H1 (cell line): Measurements from ENCODE around the gene PMM2. TPM values are rescaled to one million over a fixed set of nuclear protein-coding genes. Genes with fewer than 3 reads are reported as not detected.
A peak's percentile ranks its signal among the peaks of the same experiment; 100 is the strongest.

Experiments
- CTCF ChIA-PET: fragments of 300-600 bp; sonication (Branson Sonifier 250); formaldehyde crosslinking; loops from one replicate; lab custom pipeline; 2021; ENCODE audit not compliant: partially characterized antibody; lab: Charles Lee
- POLR2A ChIA-PET: fragments of 300-600 bp; sonication (Branson Sonifier 250); formaldehyde crosslinking; loops from one replicate; lab custom pipeline; 2021; ENCODE audit warnings: inconsistent platforms; ENCODE audit not compliant: partially characterized antibody; lab: Charles Lee
- DNase-seq, 2 experiments: peaks; one replicate each; pipeline versions ENCODE4 v3.0.0 to v3.0.0-alpha.2; 2010 to 2022; ENCODE audit warnings: low spot score in 2 of 2, low read depth in 1 of 2, mixed read lengths in 1 of 2
- FAIRE-seq: peaks from 2 replicates; lab custom pipeline; 2011; peaks lifted over from hg19 to GRCh38; lab: Jason Lieb, UNC
- H2AFZ ChIP-seq: 2 replicates; pipeline ENCODE4 v1.8.1; 2012; ENCODE audit warnings: low read length, inconsistent platforms
- H2AK5ac ChIP-seq: 2 replicates; pipeline ENCODE4 v1.6.1; 2013; ENCODE audit warnings: low read depth, low read length
- H2BK120ac ChIP-seq: replicated peaks from 2 replicates; pipeline ENCODE3; 2013; ENCODE audit warnings: low read depth, low read length, inconsistent platforms
- H2BK12ac ChIP-seq: 2 replicates; pipeline ENCODE4 v1.6.1; 2013; ENCODE audit warnings: low read depth, low read length
- H2BK15ac ChIP-seq: 2 replicates; pipeline ENCODE4 v1.6.1; 2013; ENCODE audit warnings: low read length
- H2BK20ac ChIP-seq: 2 replicates; pipeline ENCODE4 v1.6.1; 2013; ENCODE audit warnings: low read length
- H2BK5ac ChIP-seq: 2 replicates; pipeline ENCODE4 v1.6.1; 2013; ENCODE audit warnings: low read depth, low read length
- H3K14ac ChIP-seq: 2 replicates; pipeline ENCODE4 v1.6.1; 2013; ENCODE audit warnings: inconsistent platforms; ENCODE audit not compliant: insufficient read length
- H3K18ac ChIP-seq: 2 replicates; pipeline ENCODE4 v1.6.1; 2013; ENCODE audit warnings: low read length; ENCODE audit errors: extremely low read depth
- H3K23ac ChIP-seq: 2 replicates; pipeline ENCODE4 v1.6.1; 2013; ENCODE audit warnings: inconsistent platforms; ENCODE audit not compliant: insufficient read length
- H3K23me2 ChIP-seq: 2 replicates; pipeline ENCODE4 v1.6.1; 2013; ENCODE audit warnings: low read depth, low read length
- H3K27ac ChIP-seq: 2 replicates; pipeline ENCODE4 v1.6.1; 2011; ENCODE audit warnings: low read depth, low read length, inconsistent platforms
- H3K27me3 ChIP-seq, 4 experiments: replicated peaks in 1 of 4; 1 replicate in 1 of 4; 2 replicates in 3 of 4; pipeline versions ENCODE4 v1.6.1 to v1.8.1; 2011 to 2013; ENCODE audit warnings: low read length in 3 of 4, mild to moderate bottlenecking in 3 of 4, inconsistent platforms in 2 of 4, mixed read lengths in 2 of 4, moderate library complexity in 1 of 4; ENCODE audit not compliant: control insufficient read depth in 3 of 4, insufficient read depth in 3 of 4; ENCODE audit errors: extremely low read depth in 1 of 4
- H3K36me3 ChIP-seq, 4 experiments: 2 replicates each; pipeline versions ENCODE4 v1.6.1 to v1.8.1; 2011 to 2013; ENCODE audit warnings: mild to moderate bottlenecking in 4 of 4, low read length in 3 of 4, moderate library complexity in 2 of 4, control low read depth in 1 of 4, inconsistent platforms in 1 of 4; ENCODE audit not compliant: insufficient read depth in 4 of 4, control insufficient read depth in 2 of 4
- H3K4ac ChIP-seq: replicated peaks from 2 replicates; pipeline ENCODE3; 2013; ENCODE audit warnings: low read length, low read depth, mixed read lengths, inconsistent platforms; ENCODE audit not compliant: insufficient read length
- H3K4me1 ChIP-seq, 4 experiments: replicated peaks in 1 of 4; 1 replicate in 1 of 4; 2 replicates in 3 of 4; pipeline versions ENCODE4 v1.6.1 to v1.8.1; 2011 to 2013; ENCODE audit warnings: low read length in 3 of 4, inconsistent platforms in 2 of 4, mixed read lengths in 1 of 4; ENCODE audit not compliant: insufficient read depth in 4 of 4, control insufficient read depth in 3 of 4
- H3K4me2 ChIP-seq, 2 experiments: 2 replicates each; pipeline versions ENCODE4 v1.6.1 to v1.8.1; 2011 to 2013; ENCODE audit warnings: low read depth in 2 of 2, low read length in 2 of 2, control low read depth in 1 of 2, inconsistent platforms in 1 of 2, mild to moderate bottlenecking in 1 of 2; ENCODE audit not compliant: insufficient read depth in 1 of 2
- H3K4me3 ChIP-seq, 4 experiments: fragments of 200-600, 300-600 bp in 1 of 4; sonication (generic), shearing (Covaris generic), sonication (Bioruptor Twin) in 1 of 4; 2 replicates each; pipeline versions ENCODE4 v1.5.1 to v1.8.1; 2011 to 2016; ENCODE audit warnings: low read length in 4 of 4, low read depth in 3 of 4, control low read depth in 2 of 4, inconsistent platforms in 2 of 4, mild to moderate bottlenecking in 2 of 4, mixed read lengths in 1 of 4, moderate library complexity in 1 of 4; ENCODE audit not compliant: insufficient read depth in 2 of 4; ENCODE audit errors: extremely low read depth in 1 of 4
- H3K56ac ChIP-seq: replicated peaks from 2 replicates; pipeline ENCODE3; 2013; ENCODE audit warnings: low read depth, mild to moderate bottlenecking, mixed read lengths, low read length, inconsistent platforms; ENCODE audit not compliant: insufficient read length
- H3K79me1 ChIP-seq: 2 replicates; pipeline ENCODE4 v1.6.1; 2013; ENCODE audit warnings: low read depth, low read length, control low read depth
- H3K79me2 ChIP-seq, 2 experiments: 2 replicates each; pipeline versions ENCODE4 v1.6.1 to v1.8.1; 2012 to 2013; ENCODE audit warnings: low read length in 2 of 2, mild to moderate bottlenecking in 2 of 2, inconsistent platforms in 1 of 2; ENCODE audit not compliant: insufficient read depth in 2 of 2, control insufficient read depth in 1 of 2
- H3K9ac ChIP-seq, 4 experiments: replicated peaks in 1 of 4; 1 replicate in 1 of 4; 2 replicates in 3 of 4; pipeline versions ENCODE4 v1.6.1 to v1.8.1; 2011 to 2013; ENCODE audit warnings: low read depth in 3 of 4, low read length in 3 of 4, control low read depth in 2 of 4, mild to moderate bottlenecking in 2 of 4, moderate library complexity in 2 of 4, inconsistent platforms in 1 of 4; ENCODE audit errors: extremely low read depth in 1 of 4
- H3K9me3 ChIP-seq, 2 experiments: 2 replicates each; pipeline versions ENCODE4 v1.6.1 to v1.8.1; 2012 to 2013; ENCODE audit warnings: mild to moderate bottlenecking in 2 of 2, moderate library complexity in 2 of 2, control low read depth in 1 of 2, inconsistent platforms in 1 of 2, low read depth in 1 of 2, low read length in 1 of 2, mixed read lengths in 1 of 2; ENCODE audit not compliant: insufficient read depth in 2 of 2
- H4K20me1 ChIP-seq, 2 experiments: replicated peaks in 1 of 2; 2 replicates each; pipeline versions ENCODE3 to v1.8.1; 2011 to 2013; ENCODE audit warnings: inconsistent platforms in 2 of 2, low read length in 2 of 2, mild to moderate bottlenecking in 1 of 2; ENCODE audit not compliant: insufficient read depth in 2 of 2, control insufficient read depth in 1 of 2
- H4K5ac ChIP-seq: 2 replicates; pipeline ENCODE4 v1.6.1; 2013; ENCODE audit warnings: low read length, low read depth, mixed read lengths, inconsistent platforms; ENCODE audit not compliant: insufficient read length
- H4K8ac ChIP-seq: 2 replicates; pipeline ENCODE4 v1.8.0; 2013; ENCODE audit warnings: mild to moderate bottlenecking, moderate library complexity, low read length, inconsistent platforms; ENCODE audit not compliant: insufficient read depth; ENCODE audit errors: extremely low read depth
- H4K91ac ChIP-seq: replicated peaks from 2 replicates; pipeline ENCODE3; 2013; ENCODE audit warnings: low read length, mixed read lengths, inconsistent platforms; ENCODE audit not compliant: insufficient read length
- RAD21 ChIP-seq, 2 experiments: IDR thresholded peaks in 1 of 2; conservative IDR thresholded peaks in 1 of 2; 2 replicates each; pipeline ENCODE4 v1.6.1; 2011; ENCODE audit warnings: low read depth in 2 of 2, low read length in 2 of 2, improper control_type of control experiment in 1 of 2, inconsistent platforms in 1 of 2, mild to moderate bottlenecking in 1 of 2, moderate library complexity in 1 of 2
- SIN3A ChIP-seq, 2 experiments: IDR thresholded peaks in 1 of 2; conservative IDR thresholded peaks in 1 of 2; 2 replicates each; pipeline ENCODE4 v1.6.1; 2011 to 2012; ENCODE audit warnings: low read length in 2 of 2, improper control_type of control experiment in 1 of 2, low read depth in 1 of 2, mild to moderate bottlenecking in 1 of 2
- SIRT6 ChIP-seq: IDR thresholded peaks from one replicate; pipeline ENCODE4 v1.7.1; 2012; ENCODE audit warnings: low read length, inconsistent platforms
- WGBS, 2 experiments: shearing (Covaris generic) in 1 of 2; methylation state at CpG; one replicate each; pipeline versions ENCODE4 v1.1.6 to v1.1.7; 2013 to 2015; ENCODE audit warnings: low lambda C conversion rate in 2 of 2, mixed read lengths in 2 of 2, inconsistent platforms in 1 of 2, low coverage in 1 of 2, missing lambda C conversion rate in 1 of 2; ENCODE audit not compliant: insufficient replicate concordance in 2 of 2, insufficient coverage in 1 of 2, insufficient read length in 1 of 2; ENCODE audit errors: extremely low coverage in 1 of 2, missing lambda C conversion rate in 1 of 2; 5-methylcytosine and 5-hydroxymethylcytosine counted together
- polyA plus RNA-seq, 7 experiments: library from polyadenylated mRNA; depleted of rRNA in 3 of 7; stranded (reverse) in 5 of 7; unstranded in 2 of 7; fragments of >200 nt in 5 of 7; fragments of 200-250 nt in 2 of 7; gene quantifications; 1 replicate in 5 of 7; 2 replicates in 1 of 7; 4 replicates in 1 of 7; pipeline versions ENCODE4 v1.2.1 to v1.2.3, GENCODE V29; 2011 to 2013; ENCODE audit warnings: missing spikeins in 2 of 7, mixed read lengths in 2 of 7
- total RNA-seq: library from RNA; stranded (reverse); fragmentation: NEBNext Ultra II Directional; extraction: Animal tissue kit (Norgen Biotek cat#: 25700); gene quantifications from 2 replicates; pipeline ENCODE4 v1.2.1, GENCODE V29; 2021

PMM2 gene
- total and polyA plus RNA-seq, 2 of the 8 experiments (the other 6 are each of a cell fraction or from before 2014, with no cell fraction given) = 26.2 to 49.4 TPM

DNA sequence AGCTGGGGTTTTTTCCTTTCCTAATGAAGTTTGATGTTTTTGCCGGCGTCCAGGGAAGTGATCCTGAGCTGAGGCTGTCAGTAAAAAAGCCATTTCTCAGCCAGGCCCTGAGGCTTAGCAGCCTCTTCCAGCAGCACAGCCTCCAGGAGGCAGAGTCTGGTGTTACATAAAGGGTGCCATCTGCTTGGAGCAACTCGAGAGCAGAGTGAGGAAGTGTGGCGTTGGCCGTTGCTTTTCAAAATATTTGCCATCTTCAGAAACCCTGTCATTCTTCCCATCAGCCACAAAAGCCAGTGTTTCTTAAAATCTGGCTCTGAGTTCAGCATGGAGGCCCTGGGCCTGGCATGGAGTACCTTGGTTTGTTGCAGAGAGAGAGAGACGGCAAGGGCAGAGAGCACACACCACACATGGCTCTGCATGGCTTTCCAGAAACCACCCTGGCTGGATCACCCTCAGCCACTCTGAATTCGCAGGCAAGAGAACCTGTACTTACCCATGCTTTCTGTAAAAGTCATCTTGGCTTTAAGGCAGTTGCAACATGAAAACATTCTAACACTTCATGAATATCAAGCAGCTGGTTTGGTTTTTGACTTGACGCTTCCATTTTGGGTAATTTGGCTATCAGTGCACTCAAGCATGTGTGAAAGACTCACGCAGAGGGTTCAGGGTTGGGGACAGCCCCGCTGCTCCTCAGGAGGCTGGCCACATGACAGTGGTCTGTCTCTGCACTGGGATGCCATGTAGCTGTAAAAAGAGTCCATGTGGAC lies 21.0 kb downstream of the PMM2 start:
- Histone ChIP-seq H3K36me3 (peaks cover 13 to 54% (median 34%) of the 10 kb centered on the region in 4 experiments), H3K23me2 (no peaks in the 10 kb centered on the region), H3K56ac (no peak overlapping the region), H4K8ac (no peak overlapping the region), H3K9ac (peak overlapping the region in 1 of 4 experiments; percentile 31; a peak in 2 of 7 replicates), H3K9me3 (no peaks in the 10 kb centered on the region), H3K4ac (no peak overlapping the region), H3K79me2 (no peaks in the 10 kb centered on the region), H3K27me3 (no peaks in the 10 kb centered on the region), H3K27ac (no peak overlapping the region), H2AFZ (no peak overlapping the region), H3K23ac (no peak overlapping the region), H2BK15ac (no peak overlapping the region), H3K18ac (no peak overlapping the region), H2BK120ac (no peak overlapping the region), H3K14ac (no peak overlapping the region), H4K5ac (no peak overlapping the region), H2BK5ac (no peak overlapping the region), H4K20me1 (peaks cover 0 to 6% of the 10 kb centered on the region in 2 experiments), H3K4me1 (peaks cover 0 to 5% (median 1%) of the 10 kb centered on the region in 4 experiments; a peak in 3 of 7 replicates), H2BK20ac (no peak overlapping the region), H3K4me3 (no peak overlapping the region), H3K4me2 (no peak overlapping the region), H3K79me1 (no peaks in the 10 kb centered on the region; the same call in 1 of the 2 replicates), H4K91ac (no peak overlapping the region), H2BK12ac (no peak overlapping the region), H2AK5ac (no peak overlapping the region)
- CTCF ChIA-PET = interaction anchor here (0.9 kb wide), 1 partner anchor 45 kb away, joined by 3 read pairs; no protein-coding TSS in a partner anchor
- FAIRE-seq = no peak
- no peak for DNase-seq
- POLR2A ChIA-PET = interaction anchor here (0.7 to 5.8 kb wide), 7 partner anchors 9 to 180 kb away, joined by 3 to 54 read pairs (median 3); no protein-coding TSS in a partner anchor
- 94% methylated on average over 10 of the region's 10 CpGs; no CpG with 5 or more reads in 1 of the 2 experiments for WGBS, 2 experiments
- TF ChIP-seq SIN3A (conservative IDR thresholded peaks at IDR 0.05 in 1 of 2, IDR thresholded peaks at IDR 0.05 in 1 of 2; ENCODE audit: low read depth in 1 of 2, low read length in 2 of 2) (no peak), RAD21 (IDR thresholded peaks at IDR 0.05 in 1 of 2, conservative IDR thresholded peaks at IDR 0.05 in 1 of 2; ENCODE audit: low read depth in 2 of 2, low read length in 2 of 2) (0 out of 4 replicates have a peak, but pooled peaks of 1 of the 2 experiments have one; percentile 9), SIRT6 (no peak)
